Aorta (tissue), 5 donors: ENCODE measurements around the gene SYT1. TPM values are rescaled to one million over a fixed set of nuclear protein-coding genes. Genes with fewer than 3 reads are reported as not detected.
"Not testable (repeated sequence)": the region's sequence is repeated elsewhere in the genome, so short reads cannot be mapped to it uniquely, and the experiment has no call there.

Source experiments
- ATAC-seq: fragments of 200-7000 bp; cut with Tn5 transposase; one replicate; pipeline ENCODE4 v1.9.1; 2022; ENCODE audit warnings: moderate library complexity; ENCODE audit not compliant: low FRiP score
- DNase-seq, 2 donors: peaks; one replicate each; pipeline ENCODE4 v3.0.0-alpha.2; 2020
- H3K27ac ChIP-seq, 2 donors: one replicate each; pipeline ENCODE4 v1.5.1; 2013; ENCODE audit warnings: low read length in 2 of 2, mild to moderate bottlenecking in 2 of 2, moderate library complexity in 2 of 2, control low read depth in 1 of 2, inconsistent platforms in 1 of 2, low read depth in 1 of 2
- H3K27me3 ChIP-seq, 2 donors: one replicate each; pipeline ENCODE4 v1.6.1; 2013; ENCODE audit warnings: control low read depth in 1 of 2, low read length in 1 of 2, mild to moderate bottlenecking in 1 of 2, moderate library complexity in 1 of 2; ENCODE audit not compliant: insufficient read depth in 2 of 2, control insufficient read depth in 1 of 2
- H3K36me3 ChIP-seq, 2 donors: one replicate each; pipeline ENCODE4 v1.6.1; 2013; ENCODE audit warnings: control low read depth in 1 of 2, low read length in 1 of 2, mild to moderate bottlenecking in 1 of 2; ENCODE audit not compliant: insufficient read depth in 2 of 2, control insufficient read depth in 1 of 2
- H3K4me1 ChIP-seq, 2 donors: one replicate each; pipeline ENCODE4 v1.6.1; 2013; ENCODE audit warnings: low read length in 2 of 2, control low read depth in 1 of 2, mild to moderate bottlenecking in 1 of 2, moderate library complexity in 1 of 2; ENCODE audit not compliant: insufficient read depth in 2 of 2, control insufficient read depth in 1 of 2
- H3K4me3 ChIP-seq, 2 donors: one replicate each; pipeline ENCODE4 v1.5.1; 2013; ENCODE audit warnings: low read length in 2 of 2, control low read depth in 1 of 2, mild to moderate bottlenecking in 1 of 2
- H3K9me3 ChIP-seq: one replicate; pipeline ENCODE4 v1.6.1; 2013; ENCODE audit warnings: mild to moderate bottlenecking, low read length; ENCODE audit not compliant: control insufficient read depth
- WGBS, 2 donors: extraction: QIAGEN DNeasy Blood & Tissue Kit; methylation state at CpG; one replicate each; pipeline ENCODE4 v1.1.7; 2013; 5-methylcytosine and 5-hydroxymethylcytosine counted together
- intact Hi-C, 2 donors: fragments of 100-400 bp; cut with DNase I; formaldehyde crosslinking; loops; one replicate each; pipeline versions ENCODE4 v1.14.2 to v1.15.0; 2022
- polyA plus RNA-seq, 2 donors: library from polyadenylated mRNA; stranded (reverse); fragments of 200-250 nt; gene quantifications; one replicate each; pipeline ENCODE4 v1.2.3, GENCODE V29; 2013
- total RNA-seq, 2 donors: library from RNA; stranded (reverse); fragmentation: NEBNext Ultra II Directional; extraction: Animal tissue kit (Norgen Biotek cat#: 25700); gene quantifications; one replicate each; pipeline ENCODE4 v1.2.1, GENCODE V29; 2021
- donor health status: healthy with polysubstance abuse.
- donor health status: Bipolar disorder and iron deficiency.
- donor health status: DM: no; HTN: no; CAD: no.
- donor health status: DM: no; HTN: no; CAD: no.
- donor health status: DM: yes; HTN: yes; CAD: no.

The SYT1 gene
- total and polyA plus RNA-seq, 4 donors, result 0.05 to 1.8 (median 1.5) TPM; not detected in 1

GRCh38 chr12:79191391-79191790, 326.8 kb downstream of the SYT1 start:
- Histone ChIP-seq H3K4me3 (no peak overlapping the region), H3K4me1 (no peaks in the 10 kb centered on the region), H3K27ac (no peak overlapping the region), H3K9me3 (no peaks in the 10 kb centered on the region), H3K36me3 (no peaks in the 10 kb centered on the region), H3K27me3 (no peaks in the 10 kb centered on the region)
- DNase-seq (no peak), ATAC-seq (no peak)
- intact Hi-C loops, result no loop called here

- ATAC-seq (no peak), DNase-seq (no peak)
- intact Hi-C loops, result no loop called here
- no peaks in the 10 kb centered on the region for H3K9me3 ChIP-seq
- H3K27ac ChIP-seq, result no peak overlapping the region
- H3K36me3 ChIP-seq, result no peaks in the 10 kb centered on the region
- 54 to 75% methylated on average over 3 of the region's 3 CpGs for WGBS, 2 donors
- H3K4me3 ChIP-seq, result no peak overlapping the region
- no peaks in the 10 kb centered on the region for H3K27me3 ChIP-seq
- no peaks in the 10 kb centered on the region for H3K4me1 ChIP-seq
Measured at GRCh38 chr12:79194595-79194994, 330.0 kb downstream of the SYT1 start.

GRCh38 chr12:79199166-79199565, 334.6 kb downstream of the SYT1 start:
- WGBS, 2 donors, result 44 to 55% methylated on average over 1 of the region's 1 CpG
- Histone ChIP-seq H3K4me3 (no peak overlapping the region), H3K9me3 (no peaks in the 10 kb centered on the region), H3K27ac (no peak overlapping the region), H3K27me3 (no peaks in the 10 kb centered on the region), H3K36me3 (no peaks in the 10 kb centered on the region), H3K4me1 (no peaks in the 10 kb centered on the region)
- DNase-seq (no peak), ATAC-seq (no peak)
- intact Hi-C loops, result no loop called here

GRCh38 chr12:79200176-79200575, 335.6 kb downstream of the SYT1 start:
- H3K27ac ChIP-seq, result no peak overlapping the region
- DNase-seq (no peak), ATAC-seq (no peak)
- H3K27me3 ChIP-seq, result no peaks in the 10 kb centered on the region
- 74 to 76% methylated on average over 2 of the region's 2 CpGs for WGBS, 2 donors
- no peak overlapping the region for H3K4me3 ChIP-seq
- H3K9me3 ChIP-seq, result no peaks in the 10 kb centered on the region
- no peaks in the 10 kb centered on the region for H3K4me1 ChIP-seq
- H3K36me3 ChIP-seq, result no peaks in the 10 kb centered on the region
- intact Hi-C loops, result no loop called here

- DNase-seq, result no peak
- no peak for ATAC-seq
- H3K4me3 ChIP-seq, result no peak overlapping the region
- H3K9me3 ChIP-seq, result no peaks in the 10 kb centered on the region
- WGBS, 2 donors, result 81 to 83% methylated on average over 9 of the region's 9 CpGs
- H3K4me1 ChIP-seq, result no peaks in the 10 kb centered on the region
- peaks cover 0 to 1% of the 10 kb centered on the region in 2 donors for H3K27me3 ChIP-seq
- no peak overlapping the region for H3K27ac ChIP-seq
- no peaks in the 10 kb centered on the region for H3K36me3 ChIP-seq
- intact Hi-C loops, result loop anchor here in 1 of 2 donors (2.0 kb wide), 1 partner anchor 32 kb away; no protein-coding TSS in a partner anchor
Measured at GRCh38 chr12:79203058-79203647, 338.6 kb downstream of the SYT1 start.

GRCh38 chr12:79206871-79207270, 342.3 kb downstream of the SYT1 start:
- no peak for ATAC-seq
- Histone ChIP-seq H3K4me3 (no peak overlapping the region), H3K27ac (no peak overlapping the region), H3K9me3 (no peaks in the 10 kb centered on the region), H3K27me3 (peaks cover 0 to 1% of the 10 kb centered on the region in 2 donors), H3K4me1 (no peaks in the 10 kb centered on the region), H3K36me3 (no peaks in the 10 kb centered on the region)
- intact Hi-C loops, result no loop called here
- WGBS, 2 donors, result 86 to 91% methylated on average over 1 of the region's 1 CpG
- DNase-seq, result no peak

- H3K27ac ChIP-seq, H3K27me3 ChIP-seq, H3K4me3 ChIP-seq, ATAC-seq, DNase-seq, H3K4me1 ChIP-seq, H3K36me3 ChIP-seq, intact Hi-C loops, H3K9me3 ChIP-seq: not testable (repeated sequence)
- 86 to 87% methylated on average over 3 of the region's 3 CpGs for WGBS, 2 donors
Measured at GRCh38 chr12:79210403-79210802, 345.8 kb downstream of the SYT1 start.

- no peak for DNase-seq
- 55 to 61% methylated on average over 6 of the region's 6 CpGs for WGBS, 2 donors
- intact Hi-C loops, result no loop called here
- no peaks in the 10 kb centered on the region for H3K4me1 ChIP-seq
- no peak overlapping the region for H3K27ac ChIP-seq
- no peak for ATAC-seq
- H3K36me3 ChIP-seq, result no peaks in the 10 kb centered on the region
- no peak overlapping the region for H3K4me3 ChIP-seq
- no peaks in the 10 kb centered on the region for H3K9me3 ChIP-seq
- H3K27me3 ChIP-seq, result no peaks in the 10 kb centered on the region
Measured at GRCh38 chr12:79217306-79217705, 352.7 kb downstream of the SYT1 start.

GRCh38 chr12:79223210-79223609, 358.6 kb downstream of the SYT1 start:
- no peak for DNase-seq
- 83 to 87% methylated on average over 1 of the region's 1 CpG for WGBS, 2 donors
- Histone ChIP-seq H3K4me1 (no peaks in the 10 kb centered on the region), H3K27me3 (no peaks in the 10 kb centered on the region), H3K9me3 (peaks cover 5% of the 10 kb centered on the region), H3K27ac (no peak overlapping the region), H3K36me3 (no peaks in the 10 kb centered on the region), H3K4me3 (no peak overlapping the region)
- intact Hi-C loops, result no loop called here
- ATAC-seq, result no peak
